GM10266 (cell line): ENCODE results near the gene DISC1.

Experiments used
- DNase-seq: peaks from one replicate; pipeline ENCODE4 v3.0.0; 2012; ENCODE audit errors: extremely low spot score
- TF ChIP-seq, protein P1 (sequence below): IDR thresholded peaks from 2 replicates; pipeline ENCODE4 v1.5.1; 2012; ENCODE audit warnings: mild to moderate bottlenecking, low read depth; ENCODE audit not compliant: control insufficient read depth, insufficient read depth; ENCODE audit errors: missing control alignments

DISC1 gene

GRCh38 chr1:232057217-232057895 lies 430.8 kb downstream of the DISC1 start:
- DNase-seq, result no peak
- TF ChIP-seq, protein P1, sequence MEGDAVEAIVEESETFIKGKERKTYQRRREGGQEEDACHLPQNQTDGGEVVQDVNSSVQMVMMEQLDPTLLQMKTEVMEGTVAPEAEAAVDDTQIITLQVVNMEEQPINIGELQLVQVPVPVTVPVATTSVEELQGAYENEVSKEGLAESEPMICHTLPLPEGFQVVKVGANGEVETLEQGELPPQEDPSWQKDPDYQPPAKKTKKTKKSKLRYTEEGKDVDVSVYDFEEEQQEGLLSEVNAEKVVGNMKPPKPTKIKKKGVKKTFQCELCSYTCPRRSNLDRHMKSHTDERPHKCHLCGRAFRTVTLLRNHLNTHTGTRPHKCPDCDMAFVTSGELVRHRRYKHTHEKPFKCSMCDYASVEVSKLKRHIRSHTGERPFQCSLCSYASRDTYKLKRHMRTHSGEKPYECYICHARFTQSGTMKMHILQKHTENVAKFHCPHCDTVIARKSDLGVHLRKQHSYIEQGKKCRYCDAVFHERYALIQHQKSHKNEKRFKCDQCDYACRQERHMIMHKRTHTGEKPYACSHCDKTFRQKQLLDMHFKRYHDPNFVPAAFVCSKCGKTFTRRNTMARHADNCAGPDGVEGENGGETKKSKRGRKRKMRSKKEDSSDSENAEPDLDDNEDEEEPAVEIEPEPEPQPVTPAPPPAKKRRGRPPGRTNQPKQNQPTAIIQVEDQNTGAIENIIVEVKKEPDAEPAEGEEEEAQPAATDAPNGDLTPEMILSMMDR, result no peak

DNA sequence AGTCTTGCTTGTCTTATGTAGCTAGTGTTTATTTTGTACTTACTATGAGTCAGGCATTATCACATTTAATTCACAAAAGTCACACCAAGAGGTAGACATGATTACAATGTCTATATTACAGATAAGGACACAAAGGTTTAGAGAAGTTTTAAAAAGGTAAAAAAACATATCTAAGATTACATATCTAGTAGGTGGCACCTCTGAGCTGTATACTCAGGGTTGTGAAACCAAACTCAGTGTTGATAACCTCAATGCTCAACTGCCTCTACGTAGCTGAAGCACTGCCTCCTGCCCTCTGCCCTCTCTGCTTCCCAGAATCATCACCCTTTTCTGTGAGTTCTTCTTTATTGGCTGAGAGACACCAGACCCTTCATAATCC lies 431.3 kb downstream of the DISC1 start:
- DNase-seq, result no peak
- TF ChIP-seq, protein P1, result no peak

DNA sequence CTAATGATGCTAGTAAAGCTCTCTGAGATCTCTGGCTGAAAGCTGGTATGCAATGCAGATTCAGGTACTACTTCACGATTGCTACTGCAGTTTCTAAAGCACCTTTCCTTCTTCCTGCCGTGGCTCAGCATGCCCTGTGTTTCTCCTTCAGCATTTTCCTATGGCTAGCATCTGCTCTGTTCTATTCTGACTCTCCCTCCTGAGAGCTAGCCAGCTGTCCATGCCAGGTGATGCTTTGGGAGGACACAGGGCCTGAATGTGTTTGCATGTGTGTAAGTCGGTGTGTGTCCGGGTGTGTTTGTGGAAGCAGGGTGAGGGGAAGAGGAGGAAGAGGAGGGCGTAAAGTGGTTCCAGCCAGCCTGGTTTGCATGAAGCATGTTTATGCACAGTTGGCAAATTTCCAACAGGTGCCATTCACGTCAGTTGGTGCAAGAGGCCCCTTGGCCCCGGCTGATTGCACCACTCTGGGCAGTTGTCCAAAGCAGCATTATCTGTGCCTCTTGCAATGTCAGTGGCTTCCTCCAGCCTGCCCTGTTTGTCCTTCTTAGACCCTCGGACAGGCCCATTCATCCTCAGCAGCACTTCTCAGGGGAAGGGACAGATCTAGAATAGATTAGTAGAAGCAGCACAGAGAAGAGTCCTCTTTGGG lies 433.3 kb downstream of the DISC1 start:
- DNase-seq, result no peak
- TF ChIP-seq, protein P1, result no peak

DNA sequence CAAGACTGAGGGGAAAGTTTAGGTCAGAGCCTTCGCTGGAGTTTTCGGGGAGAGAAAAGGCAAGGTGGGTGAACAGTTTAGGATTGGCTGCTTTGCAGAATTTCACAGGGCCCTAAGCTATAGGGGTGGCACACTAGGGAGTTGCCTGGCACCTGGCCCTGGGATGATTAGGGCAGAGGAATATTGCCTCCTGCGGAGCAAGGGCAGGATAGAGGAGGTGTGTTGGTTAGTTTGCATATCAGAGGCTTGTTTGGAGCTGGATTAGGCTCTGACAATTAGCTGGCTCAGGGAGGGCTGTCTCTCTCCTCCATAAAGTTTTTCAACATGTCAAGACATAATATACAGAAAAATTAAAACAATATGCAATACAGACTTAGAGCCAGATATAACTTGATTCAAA lies 436.4 kb downstream of the DISC1 start:
- DNase-seq, result no peak
- TF ChIP-seq, protein P1, result no peak

GRCh38 chr1:232066521-232066920 lies 439.9 kb downstream of the DISC1 start:
- TF ChIP-seq, protein P1, result no peak
- no peak for DNase-seq

DNA sequence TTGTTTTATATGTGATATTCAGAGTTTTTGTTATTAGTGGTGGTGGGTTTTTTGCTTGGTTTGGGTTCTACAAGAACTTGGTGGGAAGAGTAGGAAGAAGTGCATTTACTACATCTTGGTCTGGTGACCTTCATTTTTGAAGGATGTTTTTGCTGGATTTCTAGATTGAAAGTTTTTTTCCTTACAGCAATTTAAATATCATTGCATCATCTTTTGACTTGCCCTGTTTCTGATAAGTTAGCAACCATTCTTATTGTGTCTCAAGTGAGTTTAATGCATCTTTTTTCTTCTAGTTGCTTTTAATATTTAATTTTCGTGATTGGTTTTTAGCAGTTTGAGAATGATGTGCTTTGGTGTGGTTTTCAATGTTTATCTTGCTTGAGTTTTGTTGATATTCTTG lies 447.7 kb downstream of the DISC1 start:
- TF ChIP-seq, protein P1, result no peak
- DNase-seq, result no peak

DNA sequence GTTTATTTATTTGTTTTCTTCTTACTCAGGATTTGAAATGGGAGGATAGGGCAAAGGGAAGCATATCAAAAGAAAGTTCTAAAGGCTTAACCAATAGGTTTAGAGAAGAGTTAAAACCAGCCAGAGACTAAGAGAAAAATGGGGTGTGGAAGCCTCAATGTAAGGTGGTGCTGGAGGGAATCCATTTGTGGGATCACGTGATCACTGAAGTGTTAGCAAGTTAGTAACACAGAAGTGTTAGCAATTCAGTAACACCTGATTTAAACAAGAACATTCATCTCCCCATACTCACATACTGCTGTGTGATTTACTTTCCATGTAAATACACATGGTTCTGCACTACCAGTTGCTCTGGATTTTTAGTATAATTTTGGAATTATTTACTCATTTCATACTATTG lies 451.2 kb downstream of the DISC1 start:
- TF ChIP-seq, protein P1, result no peak
- DNase-seq, result no peak
